H54 (cell line): ENCODE measurements around the gene RAB3D.
"Not testable (repeated sequence)": the region's sequence is repeated elsewhere in the genome, so short reads cannot be mapped to it uniquely, and the experiment has no call there.

Experiments used
- DNase-seq: peaks from one replicate; pipeline ENCODE4 v3.0.0; 2011; ENCODE audit warnings: low spot score, mixed read lengths; ENCODE audit not compliant: insufficient read length
- FAIRE-seq: peaks from 3 replicates; lab custom pipeline; 2011; peaks lifted over from hg19 to GRCh38; lab: Jason Lieb, UNC
- POLR2A ChIP-seq: IDR thresholded peaks from 2 replicates; pipeline ENCODE4 v1.6.1; 2011; ENCODE audit warnings: low read depth, mild to moderate bottlenecking, low read length

Gene RAB3D, protein sequence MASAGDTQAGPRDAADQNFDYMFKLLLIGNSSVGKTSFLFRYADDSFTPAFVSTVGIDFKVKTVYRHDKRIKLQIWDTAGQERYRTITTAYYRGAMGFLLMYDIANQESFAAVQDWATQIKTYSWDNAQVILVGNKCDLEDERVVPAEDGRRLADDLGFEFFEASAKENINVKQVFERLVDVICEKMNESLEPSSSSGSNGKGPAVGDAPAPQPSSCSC

DNA sequence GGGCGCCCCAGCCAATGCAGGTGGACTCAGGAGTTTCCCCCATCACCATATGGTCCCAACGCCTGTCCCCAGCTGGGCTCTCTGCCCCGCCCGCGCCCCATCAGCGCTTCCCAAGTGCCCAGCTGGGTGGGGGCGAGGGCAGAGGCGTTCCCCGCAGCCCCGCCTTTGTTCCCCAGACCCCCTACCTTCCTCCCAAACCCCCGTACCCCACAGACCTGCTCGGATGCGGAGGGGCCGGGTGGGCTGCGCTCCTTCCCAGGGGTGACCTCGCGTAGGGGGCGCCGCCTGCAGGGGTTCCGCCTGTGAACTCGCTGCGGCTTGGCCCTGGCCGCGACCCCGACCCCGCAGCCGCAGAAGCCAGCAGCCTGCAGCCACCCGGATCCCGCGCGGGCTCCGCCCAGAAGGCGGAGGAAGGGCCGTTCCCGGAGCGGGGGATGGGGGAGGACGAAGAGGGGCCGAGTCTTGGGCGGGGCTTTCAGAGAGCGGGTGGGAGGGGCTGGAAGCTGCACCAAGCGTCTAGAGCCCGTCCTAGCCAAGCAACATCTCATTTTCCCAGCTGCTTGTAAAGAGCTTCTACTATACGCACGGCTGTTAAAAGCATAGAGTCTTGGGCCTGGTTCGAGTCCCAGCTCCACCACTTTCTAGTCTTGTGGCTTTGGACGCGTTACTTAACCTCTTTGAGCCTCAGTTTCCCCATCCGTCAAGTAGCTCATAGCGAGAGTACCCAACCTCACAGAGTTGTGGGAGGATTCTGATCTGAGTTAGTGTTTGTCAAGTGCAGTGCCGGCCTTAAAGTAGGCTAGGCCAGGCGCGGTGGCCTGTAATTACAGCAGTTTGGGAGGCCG lies at the start of gene RAB3D:
RAB3D (minus strand) TSS at position 404 of the 845 bp plus-strand sequence. CDS start 2,258 bp downstream, outside the sequence.
- peak; percentile 89 for DNase-seq
- FAIRE-seq = peak; percentile 30
- 0 out of 2 replicates have a peak, but pooled peaks have one; percentile 22 for TF ChIP-seq POLR2A

DNA sequence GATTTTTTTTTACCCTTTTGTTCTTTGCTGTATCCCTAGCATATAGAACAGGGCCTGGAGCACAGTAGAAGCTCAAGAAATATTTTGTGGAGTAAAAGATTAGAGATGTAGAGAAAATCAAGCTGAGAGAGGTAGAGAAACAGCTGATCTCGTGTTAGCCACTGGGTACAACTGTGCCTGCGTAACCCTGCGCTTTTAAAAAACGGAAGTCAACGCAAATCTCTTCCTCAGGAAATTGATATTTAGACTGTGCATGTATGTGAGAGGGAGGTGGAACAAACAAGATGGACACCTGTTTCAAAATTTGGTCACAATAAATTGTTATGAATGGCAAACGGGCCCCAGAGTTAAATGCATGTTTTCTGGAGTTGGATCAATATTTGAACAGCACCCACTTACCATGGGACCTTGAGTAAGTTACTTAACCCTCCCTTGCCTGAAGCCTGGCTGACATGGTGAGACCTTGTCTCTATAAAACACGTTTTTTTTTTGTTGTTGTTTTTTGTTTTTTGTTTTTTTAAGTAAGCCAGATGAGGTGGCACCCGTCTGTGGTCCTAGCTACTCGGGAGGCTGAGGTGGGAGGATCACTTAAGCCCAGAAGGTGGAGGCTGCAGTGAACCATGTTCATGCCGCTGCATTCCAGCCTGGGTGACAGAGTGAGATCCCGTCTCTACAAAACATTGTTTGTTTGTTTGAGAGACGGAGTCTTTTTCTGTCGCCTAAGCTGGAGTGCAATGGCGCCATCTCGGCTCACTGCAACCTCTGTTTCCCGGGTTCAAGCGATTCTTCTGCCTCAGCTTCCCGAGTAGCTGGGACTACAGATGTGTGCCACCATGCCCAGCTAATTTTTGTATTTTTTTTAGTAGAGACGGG lies 47.9 kb upstream of the RAB3D start:
- TF ChIP-seq POLR2A = no peak
- FAIRE-seq = no peak
- no peak for DNase-seq

DNA sequence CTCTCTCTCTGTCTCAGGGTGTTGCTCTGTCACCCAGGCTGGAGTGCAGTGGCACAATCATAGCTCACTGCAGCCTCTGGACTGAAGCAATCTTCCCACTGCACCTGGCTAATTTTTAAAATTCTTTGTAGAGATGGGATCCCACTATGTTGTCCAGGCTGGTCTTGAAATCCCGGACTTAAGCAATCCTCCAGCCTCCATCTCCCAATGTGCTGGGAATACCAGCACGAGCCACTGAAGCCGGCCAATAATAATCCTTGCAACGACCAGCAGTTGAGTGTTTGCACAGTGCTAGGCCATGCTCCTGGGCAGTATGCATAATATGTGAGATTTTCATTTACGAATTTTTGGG lies 45.3 kb upstream of the RAB3D start:
- TF ChIP-seq POLR2A = no peak
- DNase-seq (no peak), FAIRE-seq (no peak)

DNA sequence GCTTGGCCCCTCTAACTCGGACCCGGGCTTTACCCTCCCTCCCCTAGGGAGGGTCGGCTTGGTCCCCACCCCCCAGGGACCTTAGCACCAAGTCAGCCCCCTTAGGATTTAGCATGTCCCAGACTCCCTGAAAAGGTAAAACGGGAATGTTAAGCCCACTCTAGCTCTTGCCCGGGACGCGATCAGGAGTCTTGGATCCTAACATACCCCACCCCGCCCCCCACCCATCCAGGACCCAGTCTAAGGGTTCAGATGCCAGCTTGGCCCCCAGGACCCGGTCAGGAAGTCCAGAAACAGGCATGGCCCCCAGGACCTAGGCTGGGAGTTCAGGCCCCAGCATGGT lies 44.2 kb upstream of the RAB3D start:
- FAIRE-seq (no peak), DNase-seq (no peak)
- no peak for TF ChIP-seq POLR2A

DNA sequence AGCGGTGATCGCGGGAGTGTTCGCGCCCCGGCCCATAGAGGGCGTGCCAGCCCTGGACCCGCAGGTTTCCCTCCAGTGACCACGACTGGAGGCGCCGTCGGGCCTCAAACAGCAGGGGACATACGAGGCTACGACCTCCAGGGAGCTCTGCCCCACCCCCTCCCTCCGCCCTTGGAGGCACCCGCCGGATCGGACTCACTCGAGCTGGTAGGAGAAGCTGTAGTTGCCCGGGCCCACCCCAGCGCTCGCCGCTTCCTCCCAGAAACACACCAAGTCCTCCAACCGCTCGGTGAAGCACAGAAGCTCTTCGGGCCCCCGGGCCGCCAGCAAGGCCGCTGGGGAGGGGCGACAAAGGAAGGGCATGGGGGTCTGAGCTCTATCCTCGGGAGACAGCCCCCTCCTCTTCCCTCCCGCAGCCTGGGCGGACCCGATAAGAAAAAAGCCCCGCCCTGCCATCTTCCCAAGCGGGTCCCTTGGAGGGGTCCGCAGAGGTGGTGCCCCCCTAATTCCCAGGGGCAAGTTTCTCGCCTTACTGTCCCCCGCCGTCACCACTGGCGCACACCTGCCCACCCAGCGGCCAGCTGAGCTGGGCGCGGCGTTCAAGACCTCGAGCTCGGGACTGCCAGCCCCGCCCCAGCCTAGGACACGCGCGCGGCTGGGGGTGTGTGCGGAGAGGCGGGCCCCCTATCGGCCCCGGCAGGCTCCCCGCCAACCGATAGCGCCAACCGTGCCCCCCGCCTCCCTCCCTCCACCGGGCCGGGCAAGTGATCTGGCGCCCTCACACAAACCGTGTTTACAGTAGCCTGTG lies 43.6 kb upstream of the RAB3D start:
- TF ChIP-seq POLR2A = no peak
- DNase-seq = no peak
- FAIRE-seq = no peak

DNA sequence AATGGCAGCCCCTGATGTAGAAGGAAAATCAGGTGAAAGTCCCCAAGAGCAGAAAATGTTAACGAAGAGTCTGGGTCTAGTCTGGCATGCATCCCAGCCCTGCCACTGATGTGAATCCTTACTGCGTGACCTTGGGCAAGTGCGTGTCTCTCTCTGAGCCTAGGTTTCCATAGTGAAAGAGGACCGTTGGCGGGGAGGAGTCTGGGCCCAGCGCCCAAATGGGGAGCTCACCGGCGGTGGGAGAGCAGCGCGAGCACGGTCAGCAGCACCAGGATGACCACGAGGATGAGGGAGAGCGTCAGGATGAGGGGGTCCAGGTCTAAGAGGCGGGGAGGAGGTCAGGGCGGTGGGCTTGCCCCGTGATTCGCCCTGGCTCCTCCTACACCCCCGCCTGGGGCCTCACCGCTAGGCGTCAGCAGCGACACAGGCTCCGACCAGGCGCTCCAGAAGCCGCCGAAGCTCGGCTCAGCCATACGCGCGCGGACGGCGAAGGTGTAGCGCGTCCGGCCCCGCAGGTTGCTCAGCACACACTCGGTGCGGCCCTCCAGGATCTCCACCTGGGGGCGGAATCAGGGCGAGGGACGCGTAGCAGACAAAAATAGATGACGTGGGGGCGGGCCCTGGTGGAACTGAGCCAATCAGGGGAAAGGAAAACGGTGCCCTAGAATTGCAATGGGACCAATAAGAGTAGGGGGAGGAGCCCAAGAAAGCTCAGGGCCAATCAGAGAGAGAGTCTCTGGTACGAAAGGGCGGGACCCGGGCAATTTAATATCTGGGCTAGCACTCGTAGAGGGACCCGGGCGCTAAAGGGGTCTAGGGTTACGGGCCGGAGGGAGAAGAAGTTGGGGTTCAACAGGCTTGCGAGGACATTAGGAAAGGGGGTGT lies 41.4 kb upstream of the RAB3D start:
- DNase-seq (peak; percentile 93), FAIRE-seq (no peak)
- TF ChIP-seq POLR2A = peak; percentile 85

DNA sequence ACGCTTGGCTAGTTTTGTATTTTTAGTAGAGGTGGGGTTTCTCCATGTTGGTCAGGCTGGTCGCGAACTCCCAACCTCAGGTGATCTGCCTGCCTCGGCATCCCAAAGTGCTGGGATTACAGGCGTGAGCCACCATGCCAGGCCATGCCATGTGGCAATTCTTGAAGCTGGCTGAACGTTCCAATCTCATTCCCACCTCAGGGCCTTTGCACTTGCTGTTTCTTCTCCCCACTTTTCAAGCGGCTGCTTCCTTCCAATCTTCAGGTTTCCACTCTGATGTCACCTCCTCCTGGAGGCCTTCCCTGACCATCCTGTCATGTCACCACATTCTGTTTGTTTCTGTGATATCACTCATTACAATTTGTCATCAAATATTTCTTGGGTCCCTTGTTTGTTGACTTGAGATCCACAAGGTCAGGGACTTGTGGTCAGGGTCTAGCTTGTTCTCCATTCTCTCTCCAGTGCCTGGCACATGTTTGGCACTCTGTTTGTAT lies 40.4 kb upstream of the RAB3D start:
- DNase-seq (no peak), FAIRE-seq (no peak)
- no peak for TF ChIP-seq POLR2A

DNA sequence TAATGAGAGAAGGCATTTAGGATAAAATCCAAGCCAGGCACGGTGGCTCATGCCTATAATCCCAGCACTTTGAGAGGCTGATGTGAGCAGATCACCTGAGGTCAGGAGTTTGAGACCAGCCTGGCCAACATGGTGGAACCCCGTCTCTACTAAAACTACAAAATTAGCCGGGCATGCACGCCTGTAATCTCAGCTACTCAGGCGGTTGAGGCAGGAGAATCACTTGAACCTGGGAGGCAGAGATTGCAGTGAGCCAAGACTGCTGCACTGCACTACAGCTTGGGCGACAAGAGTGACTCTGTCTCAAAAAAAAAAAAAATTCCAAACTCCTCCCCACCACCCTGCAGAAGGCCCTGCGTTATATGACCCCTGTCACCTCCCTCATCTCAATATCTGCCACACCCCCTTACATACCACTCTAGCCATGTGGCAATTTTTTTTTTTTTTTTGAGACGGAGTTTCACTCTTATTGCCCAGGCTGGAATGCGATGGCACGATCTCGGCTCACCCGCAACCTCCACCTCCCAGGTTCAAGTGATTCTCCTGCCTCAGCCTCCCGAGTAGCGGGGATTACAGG lies 39.9 kb upstream of the RAB3D start:
- not testable (repeated sequence) for DNase-seq, FAIRE-seq

DNA sequence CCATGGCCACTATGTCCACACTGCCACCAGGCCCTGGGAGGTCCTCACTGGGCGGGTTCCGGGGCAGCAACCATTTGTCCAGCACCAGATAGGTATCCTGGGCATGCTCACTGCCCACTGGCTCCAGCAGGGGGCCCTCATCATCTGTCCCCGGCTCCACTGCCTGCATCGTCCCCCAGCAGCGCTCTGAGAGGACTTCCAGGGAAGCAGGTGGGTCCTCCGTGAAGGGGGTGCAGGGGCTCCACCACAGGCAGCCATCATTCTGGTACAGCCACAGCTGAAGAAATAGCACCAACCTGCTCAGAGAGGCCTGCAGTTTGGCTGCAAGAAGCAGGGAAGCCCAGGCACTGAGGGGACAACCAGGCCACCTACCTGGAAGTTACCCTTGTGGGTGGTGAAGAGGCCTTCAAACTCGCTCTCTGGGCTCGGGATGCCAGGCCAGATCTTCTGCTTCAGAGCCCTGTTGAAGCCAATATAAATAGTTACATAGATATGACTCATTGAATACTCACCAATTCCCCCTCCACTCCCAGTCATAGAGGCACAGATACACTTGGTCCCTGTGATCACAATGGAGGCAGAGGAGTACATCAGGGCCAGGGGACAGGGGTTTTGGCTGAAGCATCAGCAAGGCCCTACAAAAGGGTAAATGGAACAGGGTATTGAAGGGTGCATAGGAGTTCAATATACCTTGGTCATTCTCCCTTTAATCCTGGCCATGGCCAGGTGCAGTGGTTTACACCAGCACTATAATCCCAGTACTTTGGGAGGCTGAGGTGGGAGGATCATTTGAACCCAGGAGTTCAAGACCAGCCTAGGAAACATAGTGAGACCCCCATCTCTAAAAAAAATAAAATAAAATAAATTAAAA lies 39.1 kb upstream of the RAB3D start:
- no peak for TF ChIP-seq POLR2A
- peak; percentile 89 for DNase-seq
- FAIRE-seq = peak; percentile 33

DNA sequence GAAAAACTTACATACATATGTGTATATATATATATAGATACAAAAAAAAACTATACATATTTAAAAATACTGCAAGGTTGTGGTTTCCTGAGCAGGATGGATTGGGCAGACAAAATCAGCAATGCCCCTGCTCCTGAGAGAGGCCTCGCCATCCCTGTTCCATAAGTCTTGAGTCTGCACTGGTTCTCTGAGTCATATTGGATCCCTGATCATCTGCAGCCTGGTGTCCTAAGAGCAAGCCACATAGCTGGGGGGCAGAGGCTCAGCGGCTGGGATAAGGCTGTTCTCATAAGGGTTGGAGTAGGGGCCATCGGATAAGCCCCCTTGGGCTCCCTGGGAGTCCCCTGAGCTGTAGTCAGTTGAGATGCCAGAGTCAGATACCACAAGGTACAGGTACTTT lies 38.3 kb upstream of the RAB3D start:
- no peak for TF ChIP-seq POLR2A
- DNase-seq = no peak
- FAIRE-seq = no peak

DNA sequence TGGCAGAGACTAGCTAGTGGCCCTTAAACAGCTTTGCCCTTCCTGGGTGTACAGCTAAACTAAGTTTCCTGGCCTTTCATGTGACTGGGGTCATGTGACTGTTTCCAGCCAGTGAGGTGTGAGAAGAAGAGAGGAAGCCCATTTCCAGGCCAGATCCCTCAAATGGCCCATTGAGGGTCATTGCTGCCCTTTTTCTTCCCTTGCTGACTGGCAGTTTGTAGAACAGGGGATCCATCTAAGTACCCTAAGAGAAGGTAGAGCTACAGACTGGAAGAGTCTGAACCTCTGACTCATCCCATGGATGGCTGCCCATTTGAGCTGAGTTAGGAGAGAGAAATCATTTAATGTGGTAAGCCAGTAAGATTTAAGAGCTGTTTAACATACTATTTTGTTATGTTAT lies 37.8 kb upstream of the RAB3D start:
- FAIRE-seq (no peak), DNase-seq (no peak)
- no peak for TF ChIP-seq POLR2A
